GM19099 (cell line): ENCODE results near the gene MED14.

Experiments
- POLR2A ChIP-seq: IDR thresholded peaks from 3 replicates; pipeline ENCODE4 v1.6.1; 2011; ENCODE audit warnings: low read depth; ENCODE audit not compliant: insufficient read length; ENCODE audit errors: extremely low read depth

The MED14 gene

GRCh38 chrX:40735325-40736169 is at the start of gene MED14:
Gene MED14, minus strand, starts transcription at chrX:40735542. Its CDS starts 130 bp downstream, at chrX:40735412.
- TF ChIP-seq POLR2A, result peak; percentile 87

- no peak for TF ChIP-seq POLR2A
Measured at GRCh38 chrX:40784516-40785151, 49.3 kb upstream of the MED14 start.

- no peak for TF ChIP-seq POLR2A
Measured at GRCh38 chrX:40780951-40781350, 45.6 kb upstream of the MED14 start.

GRCh38 chrX:40780082-40780481 is 44.7 kb upstream of the MED14 start:
- TF ChIP-seq POLR2A, result no peak

- TF ChIP-seq POLR2A, result no peak
Measured at GRCh38 chrX:40778861-40779575, 43.7 kb upstream of the MED14 start.

- no peak for TF ChIP-seq POLR2A
Measured at GRCh38 chrX:40773809-40774208, 38.5 kb upstream of the MED14 start.

- TF ChIP-seq POLR2A, result no peak
Measured at GRCh38 chrX:40773188-40773587, 37.8 kb upstream of the MED14 start.

- no peak for TF ChIP-seq POLR2A
Measured at GRCh38 chrX:40772290-40772689, 36.9 kb upstream of the MED14 start.

- TF ChIP-seq POLR2A, result no peak
Measured at GRCh38 chrX:40761762-40762161, 26.4 kb upstream of the MED14 start.

- no peak for TF ChIP-seq POLR2A
Measured at GRCh38 chrX:40759374-40759773, 24.0 kb upstream of the MED14 start.

GRCh38 chrX:40757058-40757457 is 21.7 kb upstream of the MED14 start:
- TF ChIP-seq POLR2A, result no peak

GRCh38 chrX:40755291-40756249 is 20.2 kb upstream of the MED14 start:
- no peak for TF ChIP-seq POLR2A

- TF ChIP-seq POLR2A, result no peak
Measured at GRCh38 chrX:40749681-40750494, 14.5 kb upstream of the MED14 start.

GRCh38 chrX:40748977-40749376 is 13.6 kb upstream of the MED14 start:
- TF ChIP-seq POLR2A, result no peak
